Astrocyte of the spinal cord (primary cell): ENCODE measurements around the gene RAB29.

Experiments
- DNase-seq: peaks from one replicate; pipeline ENCODE4 v3.0.0; 2011; ENCODE audit warnings: low read depth, low spot score
- H3K4me3 ChIP-seq: 2 replicates; pipeline ENCODE4 v1.5.1; 2011; ENCODE audit warnings: low read depth, mild to moderate bottlenecking, low read length, moderate library complexity
- in situ Hi-C: cut with HindIII; loops from 2 replicates; pipeline ENCODE4 v1.10.0; 2017; ENCODE audit warnings: low sequenced_read_pairs
- TF ChIP-seq, protein P1 (sequence below): IDR thresholded peaks from 2 replicates; pipeline ENCODE4 v1.5.1; 2012; ENCODE audit warnings: low read depth, mild to moderate bottlenecking, low read length, inconsistent platforms

Gene RAB29

DNA sequence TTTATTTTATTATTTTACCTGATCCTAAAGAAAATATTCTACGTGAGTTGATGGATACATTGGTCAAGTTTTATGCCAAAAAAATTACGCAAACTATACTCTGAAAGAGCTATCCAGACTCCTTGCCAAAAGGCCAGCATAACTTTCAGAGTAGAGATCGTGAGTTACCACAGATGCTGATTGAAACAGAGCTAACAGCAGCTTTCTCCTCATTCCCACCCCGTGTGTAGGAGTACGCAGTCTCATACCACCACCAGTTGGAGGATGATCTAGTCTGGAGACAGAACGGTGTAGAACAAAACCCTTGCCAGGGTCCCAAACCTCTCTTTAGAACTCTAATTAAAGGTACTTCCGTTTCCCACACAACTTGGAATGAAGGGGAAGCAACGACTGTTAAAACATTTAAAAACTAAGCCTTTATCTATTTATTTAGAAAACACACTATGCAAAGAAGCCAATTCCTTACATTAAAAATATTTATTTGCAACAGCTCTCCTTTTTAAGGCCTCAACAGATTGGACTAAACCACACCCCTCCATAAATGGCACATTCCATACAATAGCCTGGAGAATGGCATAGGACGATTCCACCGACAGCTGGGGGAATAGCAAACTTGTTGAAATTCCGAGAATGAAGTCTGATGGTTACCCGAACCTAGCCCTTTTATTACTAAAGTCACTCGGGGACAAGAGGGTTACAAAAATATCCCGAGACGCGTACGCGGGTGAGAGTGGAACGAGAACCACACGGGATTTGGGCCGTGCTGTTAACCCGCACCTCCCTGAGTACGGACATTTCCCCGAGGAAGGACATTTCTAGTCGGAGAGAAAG lies 26.7 kb downstream of the RAB29 start:
- TF ChIP-seq, protein P1, sequence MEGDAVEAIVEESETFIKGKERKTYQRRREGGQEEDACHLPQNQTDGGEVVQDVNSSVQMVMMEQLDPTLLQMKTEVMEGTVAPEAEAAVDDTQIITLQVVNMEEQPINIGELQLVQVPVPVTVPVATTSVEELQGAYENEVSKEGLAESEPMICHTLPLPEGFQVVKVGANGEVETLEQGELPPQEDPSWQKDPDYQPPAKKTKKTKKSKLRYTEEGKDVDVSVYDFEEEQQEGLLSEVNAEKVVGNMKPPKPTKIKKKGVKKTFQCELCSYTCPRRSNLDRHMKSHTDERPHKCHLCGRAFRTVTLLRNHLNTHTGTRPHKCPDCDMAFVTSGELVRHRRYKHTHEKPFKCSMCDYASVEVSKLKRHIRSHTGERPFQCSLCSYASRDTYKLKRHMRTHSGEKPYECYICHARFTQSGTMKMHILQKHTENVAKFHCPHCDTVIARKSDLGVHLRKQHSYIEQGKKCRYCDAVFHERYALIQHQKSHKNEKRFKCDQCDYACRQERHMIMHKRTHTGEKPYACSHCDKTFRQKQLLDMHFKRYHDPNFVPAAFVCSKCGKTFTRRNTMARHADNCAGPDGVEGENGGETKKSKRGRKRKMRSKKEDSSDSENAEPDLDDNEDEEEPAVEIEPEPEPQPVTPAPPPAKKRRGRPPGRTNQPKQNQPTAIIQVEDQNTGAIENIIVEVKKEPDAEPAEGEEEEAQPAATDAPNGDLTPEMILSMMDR = no peak
- peak overlapping the region; percentile 81 for H3K4me3 ChIP-seq
- in situ Hi-C loops = no loop called here
- peak; percentile 54 for DNase-seq

DNA sequence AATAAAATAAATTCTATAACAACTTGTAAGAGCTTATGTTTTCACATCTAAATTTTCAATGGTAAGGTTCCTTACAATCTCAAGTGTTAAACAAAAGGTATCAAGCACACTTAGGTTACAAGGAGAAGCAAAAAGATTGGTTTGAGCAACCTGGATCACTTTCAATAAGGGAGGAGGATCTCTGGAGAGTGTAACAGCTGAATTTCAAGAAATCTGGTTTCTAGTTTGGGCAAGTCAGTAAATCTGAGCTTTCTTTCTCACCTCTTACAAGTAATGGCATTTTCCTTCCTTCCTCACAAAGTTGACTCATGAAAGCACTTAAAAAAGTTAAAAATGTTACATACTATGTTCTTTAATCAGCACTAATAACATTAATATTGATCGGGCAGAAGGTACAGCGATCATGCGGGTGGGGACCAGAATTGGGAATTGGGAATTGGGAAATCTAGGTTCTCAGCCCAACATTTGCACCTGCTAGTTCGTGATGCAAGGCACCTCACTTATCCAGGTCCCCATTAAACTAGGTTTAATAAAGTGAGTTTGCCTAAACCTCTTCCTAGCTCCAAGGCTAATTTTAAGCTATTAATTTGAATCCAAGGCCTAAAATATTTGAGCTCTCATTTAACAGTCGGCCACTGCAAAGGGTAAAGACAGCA lies 28.4 kb downstream of the RAB29 start:
- TF ChIP-seq, protein P1 = no peak
- in situ Hi-C loops = no loop called here
- H3K4me3 ChIP-seq = no peak overlapping the region
- DNase-seq = no peak

DNA sequence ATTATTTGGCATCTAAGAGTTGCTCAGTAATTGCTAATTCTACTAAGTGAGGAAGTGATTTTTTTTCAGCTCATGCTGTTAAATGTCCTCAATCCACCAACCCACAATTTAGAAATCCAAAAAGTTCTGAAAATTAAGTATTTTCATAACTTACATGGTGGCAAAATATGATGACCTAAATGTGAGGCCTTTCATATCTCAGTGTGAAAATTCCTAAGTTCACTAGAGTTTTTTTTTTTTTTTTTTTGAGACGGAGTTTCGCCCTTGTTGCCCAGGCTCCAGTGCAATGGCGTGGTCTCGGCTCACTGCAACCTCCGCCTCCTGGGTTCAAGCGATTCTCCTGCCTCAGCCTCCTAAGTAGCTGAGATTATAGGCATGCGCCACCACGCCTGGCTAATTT lies 30.9 kb downstream of the RAB29 start:
- TF ChIP-seq, protein P1 = no peak
- in situ Hi-C loops = no loop called here
- H3K4me3 ChIP-seq = no peak overlapping the region
- no peak for DNase-seq

DNA sequence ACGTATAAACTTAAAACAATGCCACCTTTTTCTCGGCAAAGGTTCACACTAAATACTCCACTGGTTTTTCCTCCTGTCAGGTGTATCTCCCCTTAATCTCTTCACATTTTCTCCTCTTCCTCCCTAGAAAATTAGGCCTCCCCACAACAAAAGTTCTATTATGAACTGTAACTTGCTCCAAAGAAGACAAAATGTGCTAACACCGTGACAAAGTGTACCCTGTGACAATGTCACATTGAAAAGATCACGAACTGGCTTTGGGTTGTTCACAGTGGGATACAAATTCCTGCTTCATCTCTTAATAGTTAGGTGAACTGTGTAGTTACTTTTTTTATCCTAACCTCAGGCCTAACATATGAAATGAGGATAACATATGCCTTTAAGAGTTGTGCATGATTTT lies 31.3 kb downstream of the RAB29 start:
- no peak overlapping the region for H3K4me3 ChIP-seq
- TF ChIP-seq, protein P1 = no peak
- in situ Hi-C loops = no loop called here
- no peak for DNase-seq

DNA sequence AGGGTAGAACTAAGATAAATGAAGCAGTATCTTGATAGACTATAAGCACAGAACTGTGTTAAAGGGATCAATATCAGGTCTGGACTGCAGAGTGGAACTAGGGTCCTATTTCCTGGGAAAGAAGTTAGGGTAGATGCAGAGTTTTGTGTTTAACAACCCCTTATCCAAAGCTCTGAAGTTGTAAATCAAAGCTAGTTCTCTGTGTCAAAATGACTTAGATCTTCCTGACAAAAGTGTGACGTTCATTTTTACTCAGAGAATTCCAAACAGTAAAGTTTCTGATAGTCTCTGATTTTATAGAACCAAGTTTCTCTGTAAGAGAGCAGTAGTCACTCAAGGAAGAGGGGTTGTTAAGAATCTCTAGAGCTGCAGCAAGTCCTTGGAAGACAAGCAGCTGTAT lies 33.6 kb downstream of the RAB29 start:
- no peak overlapping the region for H3K4me3 ChIP-seq
- no peak for DNase-seq
- TF ChIP-seq, protein P1 = no peak
- in situ Hi-C loops = no loop called here

DNA sequence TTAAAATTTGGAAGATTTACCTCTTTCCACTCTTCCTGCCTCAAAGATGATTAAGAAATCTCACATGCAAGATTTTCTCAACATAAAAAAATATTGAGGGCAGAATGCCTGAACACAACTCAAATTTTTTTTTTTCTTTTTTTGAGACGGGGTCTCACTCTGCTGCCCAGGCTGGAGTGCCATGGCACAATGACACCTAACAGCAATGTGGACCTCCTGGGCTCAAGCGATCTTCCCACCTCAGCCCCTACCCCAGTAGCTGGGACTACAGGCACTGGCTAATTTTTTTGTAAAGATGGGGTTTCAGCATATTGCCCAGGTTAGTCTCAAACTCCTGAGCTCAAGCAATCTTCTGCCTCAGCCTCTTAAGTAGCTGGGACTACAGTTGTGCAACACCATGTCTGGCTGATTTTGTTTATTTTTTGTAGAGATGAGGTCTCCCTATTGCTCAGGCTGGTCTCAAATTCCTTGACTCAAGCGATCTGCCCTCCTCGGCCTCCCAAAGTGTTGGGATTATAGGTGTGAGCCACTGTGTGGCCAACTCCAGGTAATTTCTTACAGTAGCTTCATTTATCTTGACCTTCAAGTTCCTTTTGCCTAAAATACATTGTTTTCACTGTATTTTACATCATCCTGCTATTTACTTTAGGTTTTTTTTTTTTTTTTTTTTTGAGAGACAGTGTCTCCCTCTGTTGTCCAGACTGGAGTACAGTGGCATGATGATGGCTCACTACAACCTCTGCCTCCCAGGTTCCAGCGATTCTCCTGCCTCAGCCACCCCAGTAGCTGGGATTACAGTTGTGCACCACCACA lies 35.7 kb downstream of the RAB29 start:
- peak; percentile 68 for DNase-seq
- in situ Hi-C loops = no loop called here
- no peak overlapping the region for H3K4me3 ChIP-seq
- TF ChIP-seq, protein P1 = peak; percentile 33
